ENCODE measurements around the gene SLC24A4.
"Not testable (repeated sequence)": the region's sequence is repeated elsewhere in the genome, so short reads cannot be mapped to it uniquely, and the experiment has no call there.

SLC24A4 gene

DNA sequence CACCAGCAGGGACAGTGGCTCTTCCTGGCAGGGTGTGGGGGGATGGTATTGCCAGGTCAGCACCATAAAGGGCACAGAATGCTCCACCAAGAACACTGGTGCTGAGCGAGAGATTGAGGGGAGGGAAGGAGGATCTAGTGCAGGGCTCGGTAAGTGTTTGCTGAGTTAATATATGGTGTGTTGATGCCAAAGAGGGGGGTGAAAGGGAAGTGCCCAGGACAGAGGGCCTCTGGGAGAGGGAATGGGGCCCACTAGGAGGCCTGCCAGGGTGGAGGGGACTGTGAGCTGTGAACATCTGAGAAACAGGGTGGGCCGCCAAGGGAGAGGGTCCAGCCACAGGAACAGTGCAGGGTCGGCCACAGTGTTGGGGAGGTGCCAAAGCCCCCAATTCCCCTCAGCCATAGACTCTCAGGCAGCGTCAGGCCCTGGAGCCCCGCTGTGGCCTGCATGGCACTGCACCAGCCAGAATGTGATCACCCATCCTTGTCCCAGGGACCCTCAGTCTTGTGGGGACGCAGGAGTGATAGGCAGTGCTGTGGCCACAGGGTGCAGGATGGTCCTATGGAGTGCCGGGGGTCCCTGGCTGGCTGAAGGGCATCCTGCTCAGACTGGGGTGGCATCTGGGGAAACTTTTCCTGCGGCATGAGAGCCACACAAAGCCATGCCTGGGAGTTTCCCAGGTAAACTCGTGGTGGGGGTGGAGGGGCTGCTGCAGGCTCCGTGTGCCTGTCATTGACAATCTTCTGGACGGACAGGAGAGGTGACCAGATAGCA, 202.5 kb downstream of the SLC24A4 start:
- no peak for DNase-seq

DNA sequence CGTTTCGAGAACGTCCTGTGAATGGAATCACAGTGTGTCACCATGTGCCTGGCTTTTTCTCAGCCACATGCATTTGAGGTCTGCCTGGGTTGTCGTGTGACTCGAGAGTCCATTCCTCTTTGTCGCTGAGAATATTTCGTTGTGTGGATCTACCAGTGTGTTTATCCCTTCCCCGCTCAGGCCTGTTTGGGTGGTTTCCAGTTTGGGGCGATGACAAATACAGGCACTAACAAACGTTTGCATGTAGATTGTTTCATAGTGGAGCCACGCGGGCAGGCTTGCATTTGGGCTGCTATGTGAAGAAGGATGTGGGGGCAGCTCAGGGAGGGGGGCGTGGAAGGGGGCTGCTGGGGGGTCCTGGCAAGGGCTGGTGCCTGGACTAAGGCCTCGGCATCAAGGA, 204.8 kb downstream of the SLC24A4 start:
- no peak for DNase-seq

DNA sequence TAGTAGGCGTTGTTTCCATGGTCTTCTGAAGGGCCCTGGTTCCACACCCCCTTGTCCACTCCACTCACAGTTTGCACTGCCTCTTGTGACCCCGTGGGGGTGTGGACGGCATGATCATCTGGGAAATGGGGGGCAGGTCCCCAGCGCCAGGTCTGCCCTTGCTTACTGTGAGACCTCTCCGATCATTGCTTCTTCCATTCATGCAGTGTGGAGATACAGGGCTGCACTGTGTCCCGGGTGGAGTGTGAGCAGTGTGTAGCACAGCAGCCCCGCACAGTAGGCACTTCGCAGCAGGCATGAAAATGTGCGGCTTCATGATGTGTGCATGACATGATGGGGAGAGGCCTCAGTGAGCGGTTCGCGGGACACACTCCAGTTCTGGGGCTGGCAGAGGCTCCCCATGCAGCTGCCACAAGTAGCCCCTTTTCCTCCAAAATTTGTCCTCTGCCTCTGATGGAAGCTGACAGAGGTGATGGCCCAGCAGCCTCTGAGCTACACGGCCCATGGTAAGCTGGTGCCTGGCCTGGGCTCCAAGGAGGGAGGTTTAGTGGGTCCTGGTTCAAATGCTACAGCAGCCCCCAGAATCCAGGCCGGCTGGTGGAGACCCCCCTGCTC, 205.6 kb downstream of the SLC24A4 start:
- DNase-seq: no peak

DNA sequence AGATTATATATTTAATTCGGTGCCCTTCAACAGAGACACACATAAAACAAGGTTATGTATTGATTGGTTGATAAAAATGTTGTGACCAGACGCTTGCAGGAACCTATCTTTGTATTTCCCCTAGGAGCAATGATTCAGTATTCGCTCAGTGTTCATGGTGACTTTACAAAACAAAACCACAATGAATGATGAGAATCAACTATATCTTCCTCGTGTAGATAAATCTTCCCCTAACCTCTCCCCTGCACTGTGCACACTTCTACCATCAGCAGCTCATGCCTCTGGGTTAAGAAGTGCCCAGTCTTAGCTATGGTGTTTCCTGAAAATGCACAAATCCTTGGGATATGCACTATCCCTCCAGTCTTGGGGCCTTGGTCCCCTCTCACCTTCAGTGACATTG, 206.9 kb downstream of the SLC24A4 start:
- DNase-seq: no peak

DNA sequence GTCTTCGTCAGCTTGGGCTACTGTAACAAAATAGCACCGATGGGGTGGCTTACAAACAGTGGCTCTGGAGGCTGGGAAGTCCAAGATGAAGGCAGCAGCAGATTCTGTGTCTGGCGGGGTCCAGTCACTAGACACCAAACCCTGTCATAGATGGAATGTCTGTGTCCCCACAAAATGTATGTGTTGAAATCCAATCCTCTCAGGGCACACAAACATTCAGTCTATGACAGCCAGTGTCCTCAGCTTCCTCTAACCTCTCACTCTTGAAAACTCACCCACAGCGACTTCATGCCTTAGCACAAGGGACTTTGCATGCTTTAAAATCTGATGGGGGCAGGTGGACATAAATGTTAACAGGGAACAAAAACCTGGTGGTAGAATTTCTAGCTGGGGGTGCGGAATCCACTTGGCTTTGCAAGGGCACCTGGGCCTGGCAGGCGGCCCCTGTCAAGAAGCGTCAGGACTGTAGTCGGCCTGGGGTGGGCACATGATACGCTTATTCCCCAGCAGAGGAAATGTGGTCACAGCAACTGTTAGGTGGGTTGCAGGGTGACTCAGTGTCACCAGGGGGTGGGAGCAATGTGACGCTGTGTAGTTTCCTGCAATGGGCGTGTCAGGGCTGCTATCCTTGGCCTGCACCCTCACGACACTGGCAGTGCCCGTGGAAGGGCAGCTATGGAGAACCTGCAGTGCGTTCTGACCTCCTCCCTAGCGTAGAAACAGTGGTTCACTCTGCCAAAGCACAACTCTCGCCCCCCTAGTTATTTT, 208.3 kb downstream of the SLC24A4 start:
- DNase-seq: no peak

DNA sequence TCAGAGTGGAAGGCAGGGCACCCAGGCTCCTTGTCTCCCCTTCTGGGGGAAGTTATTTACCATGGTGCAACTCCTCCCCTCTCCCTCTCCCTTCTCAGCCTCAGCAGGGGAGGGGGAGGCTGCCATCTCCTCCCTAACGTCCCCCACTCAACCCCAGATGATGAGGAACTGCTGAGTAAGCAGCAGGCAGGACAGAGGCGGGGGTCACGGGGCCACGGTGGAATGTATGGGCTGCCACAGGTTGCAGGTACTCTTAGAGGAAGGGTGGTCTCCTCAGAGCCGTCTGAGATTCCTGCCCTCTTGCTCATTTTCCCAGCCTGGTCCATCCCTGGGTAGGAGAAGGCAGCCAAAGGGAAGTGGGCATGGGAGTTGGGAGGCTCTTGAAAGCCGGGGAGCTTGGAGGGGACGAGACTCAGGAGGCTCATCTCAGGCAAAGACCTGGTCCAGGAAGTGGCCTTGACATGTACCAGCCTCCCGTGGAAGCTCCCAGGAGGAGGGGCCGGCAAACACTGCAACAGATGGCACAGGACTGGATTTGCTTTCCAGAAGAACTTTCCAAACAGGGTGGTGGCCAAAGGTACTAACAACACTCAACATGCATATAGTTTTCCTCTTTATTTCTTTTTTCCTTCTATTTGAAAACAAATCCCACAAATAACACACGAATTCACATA, 209.7 kb downstream of the SLC24A4 start:
- DNase-seq: no peak

DNA sequence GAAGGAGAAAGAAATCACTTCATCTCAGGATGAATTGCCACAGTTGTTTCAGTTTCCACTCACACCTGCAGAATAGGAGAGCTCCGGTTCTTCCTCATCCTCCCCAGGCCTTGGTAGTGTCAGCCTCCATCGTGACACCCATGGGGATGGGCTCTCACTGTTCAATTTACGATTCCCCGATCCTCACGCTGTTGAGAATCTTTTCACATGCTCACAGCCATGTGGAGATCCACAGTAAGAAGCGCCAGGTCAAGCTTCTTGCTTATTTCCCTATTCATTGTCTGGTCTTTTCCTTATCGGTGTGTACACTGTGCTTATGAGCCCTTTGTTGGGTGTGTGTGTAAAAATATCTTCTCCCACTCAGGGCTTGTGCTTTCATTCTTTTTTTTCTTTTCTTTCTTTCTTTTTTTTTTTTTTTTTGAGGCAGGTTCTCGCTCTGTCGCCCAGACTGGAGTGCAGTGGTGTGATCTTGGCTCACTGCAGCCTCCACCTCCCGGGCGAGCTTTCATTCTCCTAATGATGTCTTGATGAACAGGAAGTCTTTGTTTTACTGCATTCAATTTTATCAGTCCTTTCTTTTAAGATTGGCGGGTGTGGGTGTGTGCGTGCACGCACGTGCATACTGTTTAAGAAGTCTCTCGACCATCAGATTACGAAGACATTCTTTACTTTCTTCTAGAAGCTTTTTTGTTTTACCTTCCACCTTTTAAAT, 212.1 kb downstream of the SLC24A4 start:
- no peak for DNase-seq

DNA sequence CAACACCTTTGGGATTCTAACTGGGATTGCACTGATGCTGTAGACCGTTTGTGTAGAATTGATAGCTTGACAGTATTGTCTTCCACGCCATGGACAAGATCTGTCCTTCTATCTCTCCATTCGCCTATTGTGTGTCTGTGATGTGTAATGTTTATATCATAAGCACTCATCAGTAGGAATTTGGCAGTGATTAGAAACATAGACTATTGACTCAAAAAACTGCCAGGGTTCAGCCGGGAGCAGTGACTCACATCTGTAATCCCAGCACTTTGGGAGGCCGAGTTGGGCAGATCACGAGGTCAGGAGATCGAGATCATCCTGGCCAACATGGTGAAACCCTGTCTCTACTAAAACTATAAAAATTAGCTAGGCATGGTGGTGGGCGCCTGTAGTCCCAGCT, 213.3 kb downstream of the SLC24A4 start:
- DNase-seq: not testable (repeated sequence)

DNA sequence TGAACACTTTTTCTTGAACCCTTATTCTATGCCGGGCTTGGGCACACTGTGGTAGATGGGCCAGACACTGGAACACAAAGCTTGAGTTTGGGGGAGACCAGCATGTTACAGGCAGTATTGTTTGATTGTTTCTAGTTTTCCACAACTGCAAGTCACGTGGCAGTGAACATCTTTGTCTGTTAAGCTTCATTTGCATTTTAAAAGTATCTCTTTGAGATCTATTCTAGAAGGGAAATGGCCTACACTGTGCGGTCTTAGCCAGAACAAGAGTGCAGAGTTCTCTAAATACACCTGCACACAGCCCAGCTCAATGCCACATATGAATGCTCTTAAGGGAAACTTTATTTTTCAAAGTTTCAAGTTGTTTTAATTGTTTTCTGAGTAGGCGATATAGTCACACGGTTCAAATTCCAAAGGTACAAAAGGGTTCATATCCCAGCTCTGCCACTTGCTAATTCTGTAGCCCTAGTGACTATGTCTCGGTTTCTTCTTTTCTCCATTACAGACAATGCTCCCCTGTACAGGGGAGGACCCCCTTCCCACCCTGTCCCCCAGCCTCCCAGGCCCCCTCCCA, 215.5 kb downstream of the SLC24A4 start:
- DNase-seq: no peak

DNA sequence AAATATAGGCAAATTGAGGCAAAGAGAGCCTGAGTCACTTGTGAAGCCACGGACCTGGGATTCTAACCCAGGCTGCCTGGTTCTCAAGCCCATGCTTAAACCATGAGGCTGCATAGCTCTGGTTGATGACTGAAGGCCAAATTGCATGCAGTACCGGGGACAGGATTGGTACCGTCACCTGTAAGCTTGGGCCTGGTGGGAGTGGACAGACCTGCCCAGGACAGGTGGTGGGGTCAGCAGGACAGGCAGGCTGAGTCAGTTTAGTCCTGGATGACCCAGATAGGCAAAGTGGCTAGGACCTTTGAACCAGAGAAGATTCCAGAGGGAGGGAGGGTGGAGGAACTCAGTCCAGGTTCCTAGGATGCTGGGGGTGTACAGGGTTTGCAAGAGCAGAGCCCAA, 216.5 kb downstream of the SLC24A4 start:
- no peak for DNase-seq

DNA sequence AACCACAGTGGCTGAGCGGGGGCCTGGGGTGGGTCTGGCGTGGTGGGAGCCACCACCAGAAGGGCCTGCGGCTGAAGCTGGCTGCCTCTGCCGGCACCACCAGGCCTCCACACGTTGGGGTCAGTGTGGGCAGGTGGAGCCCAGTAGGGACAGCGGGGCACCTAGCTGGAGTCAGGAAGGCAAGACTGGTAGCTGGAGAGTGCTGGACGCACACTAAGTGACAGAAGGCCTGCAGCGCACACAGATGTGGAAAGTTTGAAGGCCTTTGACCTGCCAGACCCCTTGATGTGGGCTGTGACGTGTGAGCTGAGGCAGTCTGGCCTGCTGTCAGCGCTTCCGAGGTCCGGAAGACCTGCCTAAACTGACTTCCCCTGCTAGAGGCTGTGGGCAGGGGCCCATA, 216.9 kb downstream of the SLC24A4 start:
- no peak for DNase-seq

DNA sequence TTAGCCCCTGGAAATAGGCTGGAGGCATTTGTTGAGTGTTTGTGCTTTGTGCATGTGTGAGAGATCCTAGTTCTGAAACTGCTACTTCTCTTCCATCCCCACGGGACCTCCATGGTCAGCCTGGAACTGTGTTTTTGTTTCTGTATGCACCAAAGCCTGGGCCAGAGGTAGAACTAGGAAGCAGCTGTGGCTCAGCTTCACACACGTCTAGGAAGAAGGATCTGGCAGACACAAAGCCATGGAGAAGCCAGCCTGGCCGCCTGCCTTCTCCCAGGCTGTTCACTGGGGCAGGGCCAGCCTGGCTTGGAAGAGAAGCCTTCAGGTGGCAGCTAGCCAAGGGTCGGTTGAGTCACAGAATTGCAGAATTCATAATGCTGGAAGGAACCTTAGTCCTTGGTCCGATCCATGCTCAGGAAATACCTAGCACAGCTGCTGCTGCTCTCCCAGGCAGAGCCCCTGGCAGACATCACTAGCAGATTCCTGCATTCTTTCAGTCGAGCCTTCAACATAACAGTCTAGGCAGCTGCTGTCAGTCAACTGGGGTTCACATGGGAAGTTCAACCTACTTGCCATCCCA, 217.6 kb downstream of the SLC24A4 start:
- peak in 11 of 14 donors; percentile 7 to 77 (median 48) for DNase-seq

DNA sequence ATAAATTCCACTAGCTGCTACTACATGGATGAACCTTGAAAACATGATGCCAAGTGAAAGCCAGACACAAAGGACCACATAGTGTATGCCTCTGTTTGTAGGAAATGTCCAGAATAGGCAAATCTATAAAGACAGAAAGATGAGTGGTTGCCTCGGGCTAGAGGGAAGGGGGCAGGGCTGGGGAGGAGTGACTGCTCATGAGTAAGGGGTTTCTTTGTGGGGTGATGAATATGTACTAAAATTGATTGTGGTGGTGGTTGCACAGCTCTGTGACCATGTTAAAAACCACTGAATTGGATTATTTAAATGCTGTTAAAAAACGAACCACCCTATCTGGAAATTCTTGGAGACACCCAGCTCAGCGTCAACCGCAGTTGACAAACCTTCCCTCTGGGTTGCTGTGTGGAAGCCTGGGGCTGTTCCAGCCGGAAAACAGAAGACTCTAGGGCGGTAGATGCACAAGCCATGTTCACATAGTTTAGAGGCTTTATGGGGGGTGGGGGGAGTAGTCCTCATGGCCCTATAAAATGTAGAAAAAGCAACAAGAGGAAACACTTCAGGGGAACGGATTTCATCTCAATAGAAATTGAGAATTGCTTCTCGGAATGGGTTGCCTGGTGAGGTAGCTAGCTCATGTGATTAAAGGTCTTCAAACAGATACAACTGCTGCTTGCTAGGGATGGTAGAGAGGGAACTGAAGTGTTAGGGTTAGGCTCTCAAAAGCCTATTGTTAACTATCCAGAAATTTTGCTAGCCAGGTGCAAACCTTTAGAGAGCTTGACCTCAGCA, 220.0 kb downstream of the SLC24A4 start:
- DNase-seq: no peak

DNA sequence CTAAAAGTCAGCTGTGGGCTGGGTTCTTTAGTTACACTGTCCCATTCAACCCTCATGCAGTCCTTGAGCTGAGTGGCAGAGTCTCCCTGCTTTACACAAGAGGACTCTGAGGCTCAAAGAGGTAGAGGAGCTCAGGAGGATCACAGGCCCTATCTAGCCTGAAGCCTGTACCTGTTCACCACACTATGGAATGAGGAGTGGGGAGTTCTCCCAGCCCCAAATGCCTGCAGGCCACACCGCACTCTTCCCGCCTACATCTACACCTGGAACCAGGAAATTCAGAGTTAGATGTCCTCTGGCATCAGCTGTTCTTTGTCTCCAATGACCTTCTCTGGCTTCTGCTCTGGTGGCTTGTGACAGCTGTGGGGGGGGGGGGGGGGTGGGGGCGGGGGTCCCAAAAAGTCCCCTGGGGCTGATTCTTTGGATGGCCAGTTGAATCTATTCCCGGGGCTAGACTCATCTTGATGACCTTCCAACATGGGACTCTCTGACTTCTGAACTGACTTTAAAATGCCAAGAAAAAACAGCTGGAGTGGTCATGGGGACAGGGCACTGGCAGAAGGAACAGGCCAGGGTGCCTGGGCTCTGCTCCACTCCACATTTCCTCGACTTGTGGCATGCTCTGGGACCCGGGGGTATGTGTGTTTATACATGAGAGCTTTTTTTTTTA, 221.2 kb downstream of the SLC24A4 start:
- no peak for DNase-seq

DNA sequence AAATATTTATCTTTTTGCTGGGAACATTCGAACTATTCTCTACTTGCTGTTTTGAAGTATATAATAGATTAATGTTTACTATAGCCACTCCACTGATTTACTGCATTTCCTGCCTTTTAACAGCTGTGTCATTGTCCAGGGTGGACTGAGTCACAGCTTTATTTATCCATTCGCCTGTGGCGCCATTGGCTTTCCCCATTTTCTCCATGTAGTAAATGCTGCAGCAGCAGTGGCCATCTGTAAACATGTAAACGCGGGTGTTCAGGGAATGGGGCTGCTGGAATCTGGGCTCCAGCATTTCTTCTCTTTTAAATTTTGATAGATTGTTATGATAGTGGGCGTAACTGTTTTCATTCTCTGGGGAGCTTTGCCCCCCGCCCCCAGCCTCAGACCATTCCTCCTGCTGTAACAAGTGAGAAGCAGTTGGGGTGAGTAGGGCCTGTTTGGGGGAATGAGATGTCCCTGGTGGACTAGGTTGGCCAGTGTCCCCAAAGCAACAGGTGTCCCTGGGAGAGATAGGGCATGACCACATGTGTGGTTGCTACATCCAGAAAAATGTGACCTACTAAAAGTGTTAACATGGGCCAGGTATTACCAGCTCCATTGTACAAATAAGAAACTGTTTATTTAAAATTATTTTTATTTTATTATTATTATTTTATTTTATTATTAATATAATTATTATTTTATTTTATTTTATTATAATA, 223.5 kb downstream of the SLC24A4 start:
- no peak for DNase-seq

DNA sequence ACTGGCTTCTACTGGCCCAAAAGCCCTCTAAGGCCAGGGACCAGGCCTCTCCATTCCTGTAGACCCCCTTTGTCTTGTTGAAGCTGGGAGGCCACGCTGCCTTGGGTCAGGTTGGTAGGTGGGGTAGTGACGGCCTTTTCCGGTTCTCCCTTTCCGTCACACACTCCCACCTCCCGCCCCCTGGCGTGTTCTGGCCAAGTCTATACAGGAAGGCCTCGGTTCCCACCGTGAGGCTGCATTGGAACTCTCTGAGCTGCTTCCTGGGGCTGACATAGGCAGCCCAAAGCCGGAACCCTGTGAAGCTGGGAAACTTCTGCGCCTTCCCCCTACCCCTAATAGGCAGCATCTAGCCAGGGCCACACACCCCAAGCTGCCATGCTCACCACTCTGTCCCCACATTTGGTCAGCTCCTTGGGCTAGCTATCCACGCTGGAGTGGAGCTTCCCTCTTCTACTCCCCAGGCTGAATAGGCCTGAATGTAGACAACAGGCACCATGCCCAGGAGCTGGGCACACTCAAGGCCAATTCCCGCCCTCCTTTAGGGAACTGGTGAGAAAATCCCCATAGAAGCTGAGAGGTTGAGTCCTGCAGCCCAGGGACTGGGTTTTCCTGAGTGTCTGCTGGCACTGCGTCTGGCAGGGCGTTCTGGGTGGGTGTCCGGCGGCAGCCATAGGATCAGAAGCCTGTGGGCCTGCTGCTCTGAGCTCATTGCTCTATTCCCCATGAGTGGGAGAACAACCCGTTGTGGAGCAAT, 226.3 kb downstream of the SLC24A4 start:
- no peak for DNase-seq

DNA sequence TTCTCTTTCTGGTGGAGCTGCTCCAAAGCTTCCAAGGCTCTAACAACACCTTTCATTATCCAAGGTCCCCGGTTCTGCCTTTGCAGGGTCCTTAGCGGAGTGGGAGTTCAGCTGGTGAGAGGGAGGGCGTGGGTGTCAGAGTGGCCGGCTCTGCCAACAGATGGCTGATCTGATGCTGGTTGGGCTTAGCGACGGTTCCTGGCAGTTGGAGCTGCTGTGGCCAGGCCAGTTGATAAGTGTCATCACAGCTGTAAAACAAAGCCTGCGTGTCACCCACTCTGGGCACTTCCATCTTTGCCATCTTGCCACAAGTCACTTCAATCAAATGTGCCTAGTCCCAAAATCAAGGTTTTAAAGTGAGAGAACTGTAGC, 226.9 kb downstream of the SLC24A4 start:
- peak in 1 of 14 donors; percentile 29 for DNase-seq
